GM12872 (cell line): Measurements from ENCODE around the gene EMX2.

Experiments used
- CTCF ChIP-seq: IDR thresholded peaks from 3 replicates; pipeline ENCODE4 v1.5.1; 2011; ENCODE audit warnings: low read depth, mild to moderate bottlenecking, low read length, moderate library complexity; ENCODE audit not compliant: insufficient read depth

The EMX2 gene

DNA sequence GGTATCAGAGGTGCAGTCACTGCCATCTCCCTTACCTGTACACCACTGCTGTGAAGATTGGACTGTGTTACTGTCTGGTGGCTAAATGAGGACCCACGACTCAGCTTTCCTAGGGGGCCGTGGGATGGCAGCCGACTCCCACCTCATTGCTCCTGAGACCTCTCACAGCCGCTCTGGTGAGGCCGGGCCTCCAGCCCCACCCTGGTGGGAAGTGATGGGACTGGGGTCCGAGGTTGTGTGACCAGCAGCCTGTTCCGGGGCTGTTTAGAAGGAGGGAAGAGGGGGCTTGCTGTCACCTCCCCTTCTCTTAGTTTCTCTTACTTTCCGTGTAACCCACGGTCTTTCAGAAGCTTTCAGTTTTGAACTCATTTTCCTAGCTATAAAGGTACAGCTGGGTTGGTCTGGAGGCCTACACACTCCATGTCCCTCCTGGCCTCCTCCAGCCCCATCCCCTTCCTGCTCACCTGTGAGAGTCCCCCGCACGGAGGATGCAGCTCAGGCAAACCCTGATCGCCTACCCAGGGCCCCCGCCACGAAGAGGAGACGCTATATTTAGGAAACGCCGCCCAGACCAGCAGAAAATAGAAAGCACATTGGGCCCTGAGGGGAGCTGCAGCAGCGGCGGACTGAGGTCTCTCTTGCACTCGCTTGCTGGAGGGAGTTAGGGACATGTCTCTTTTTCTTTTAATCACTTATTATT lies 4.6 kb downstream of the EMX2 start:
- no peak for TF ChIP-seq CTCF

- no peak for TF ChIP-seq CTCF
Observed at GRCh38 chr10:117547716-117548668, 5.4 kb downstream of the EMX2 start.

DNA sequence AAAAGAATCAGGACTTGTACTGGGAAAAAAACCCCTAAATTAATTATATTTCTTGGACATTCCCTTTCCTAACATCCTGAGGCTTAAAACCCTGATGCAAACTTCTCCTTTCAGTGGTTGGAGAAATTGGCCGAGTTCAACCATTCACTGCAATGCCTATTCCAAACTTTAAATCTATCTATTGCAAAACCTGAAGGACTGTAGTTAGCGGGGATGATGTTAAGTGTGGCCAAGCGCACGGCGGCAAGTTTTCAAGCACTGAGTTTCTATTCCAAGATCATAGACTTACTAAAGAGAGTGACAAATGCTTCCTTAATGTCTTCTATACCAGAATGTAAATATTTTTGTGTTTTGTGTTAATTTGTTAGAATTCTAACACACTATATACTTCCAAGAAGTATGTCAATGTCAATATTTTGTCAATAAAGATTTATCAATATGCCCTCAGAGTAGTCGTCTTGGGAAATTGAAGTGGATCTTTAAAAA lies 6.6 kb downstream of the EMX2 start:
- no peak for TF ChIP-seq CTCF

GRCh38 chr10:117550076-117550475 lies 7.5 kb downstream of the EMX2 start:
- TF ChIP-seq CTCF, result no peak

DNA sequence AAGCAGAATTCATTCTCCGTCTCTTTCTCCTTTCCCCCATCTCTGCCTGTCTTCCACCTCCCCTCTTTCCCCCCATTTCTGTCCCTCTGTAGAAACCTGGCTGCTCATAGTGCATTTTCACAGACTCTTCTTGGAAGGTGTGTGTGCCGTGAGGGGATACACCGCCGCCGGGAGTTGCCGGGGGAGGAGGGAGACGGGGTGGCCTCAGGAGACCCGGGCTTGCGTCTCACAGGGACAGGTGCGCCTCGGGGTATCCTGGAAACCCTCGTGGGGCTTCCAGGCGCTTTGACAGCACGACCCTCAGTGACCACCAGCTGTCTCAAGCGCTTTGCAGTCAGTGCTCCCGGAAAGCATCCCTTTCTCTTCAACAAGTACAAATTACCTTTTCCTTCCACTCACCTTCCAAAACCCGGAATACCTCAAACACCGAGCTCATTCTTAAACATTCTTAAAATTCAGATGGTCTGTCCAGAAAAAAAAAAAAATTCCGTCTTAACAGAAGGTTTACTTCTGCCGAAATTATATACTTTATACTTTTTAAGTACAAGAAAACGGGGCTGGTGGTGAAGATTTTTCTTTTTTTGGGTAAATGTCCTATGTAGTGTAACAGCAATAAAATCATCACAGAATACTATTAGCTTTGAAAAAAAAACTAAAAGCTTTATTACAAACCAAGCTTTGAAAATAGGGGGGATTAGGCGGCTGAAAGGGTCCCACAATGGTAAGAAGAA lies 8.2 kb downstream of the EMX2 start:
- TF ChIP-seq CTCF, result no peak

- TF ChIP-seq CTCF, result no peak
Observed at GRCh38 chr10:117551330-117552155, 9.0 kb downstream of the EMX2 start.
